Myocyte (in vitro differentiated cells): ENCODE measurements around the gene PTPRD. TPM values are rescaled to one million over a fixed set of nuclear protein-coding genes. Genes with fewer than 3 reads are reported as not detected.

Experiments
- DNase-seq: peaks from one replicate; pipeline ENCODE4 v3.0.0-alpha.2; 2012; ENCODE audit warnings: low read depth
- total RNA-seq: library from RNA; depleted of rRNA; stranded (reverse); fragments of >200 nt; gene quantifications from 2 replicates; pipeline ENCODE4 v1.2.3, GENCODE V29; 2014

The PTPRD gene
- total RNA-seq, 1 donor from 2014 or later = not detected

DNA sequence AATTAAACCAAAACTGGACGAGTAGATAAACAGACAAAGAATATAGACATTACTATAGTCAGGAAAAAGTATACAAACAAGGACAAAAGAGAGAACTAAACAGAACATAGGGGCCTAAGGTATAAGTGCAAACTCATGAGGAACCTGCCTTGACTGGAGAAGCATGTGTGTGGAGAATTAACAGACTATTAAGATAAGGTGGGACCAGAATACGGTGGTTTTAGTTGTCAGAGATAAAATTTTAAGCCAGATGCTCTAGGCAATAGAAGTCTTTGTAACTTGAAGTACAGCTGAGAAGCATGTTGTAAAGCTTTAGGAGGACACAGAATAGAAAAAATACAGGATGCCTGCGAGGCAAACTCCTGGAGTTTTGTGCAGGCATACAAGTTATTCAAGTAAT, 707.1 kb downstream of the PTPRD start:
- no peak for DNase-seq

DNA sequence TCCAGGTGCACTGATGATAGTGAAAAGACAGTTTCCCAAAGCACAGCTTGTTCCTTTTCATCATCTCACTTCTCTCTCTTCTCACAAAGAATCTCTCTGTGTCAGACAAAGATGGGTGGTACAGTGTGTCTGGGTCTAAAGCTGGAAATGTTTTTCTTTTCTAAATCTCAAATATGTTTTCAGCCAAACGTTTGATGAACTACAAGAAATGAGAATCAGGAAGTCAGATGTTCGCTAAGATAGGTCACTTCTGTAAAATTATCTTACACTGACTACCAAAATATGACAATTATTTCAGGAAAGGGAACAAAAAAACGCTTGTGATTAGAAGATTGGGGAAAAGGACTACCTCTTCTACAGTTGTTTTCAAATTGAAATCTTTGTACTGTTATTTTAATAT, 708.8 kb downstream of the PTPRD start:
- DNase-seq = no peak

DNA sequence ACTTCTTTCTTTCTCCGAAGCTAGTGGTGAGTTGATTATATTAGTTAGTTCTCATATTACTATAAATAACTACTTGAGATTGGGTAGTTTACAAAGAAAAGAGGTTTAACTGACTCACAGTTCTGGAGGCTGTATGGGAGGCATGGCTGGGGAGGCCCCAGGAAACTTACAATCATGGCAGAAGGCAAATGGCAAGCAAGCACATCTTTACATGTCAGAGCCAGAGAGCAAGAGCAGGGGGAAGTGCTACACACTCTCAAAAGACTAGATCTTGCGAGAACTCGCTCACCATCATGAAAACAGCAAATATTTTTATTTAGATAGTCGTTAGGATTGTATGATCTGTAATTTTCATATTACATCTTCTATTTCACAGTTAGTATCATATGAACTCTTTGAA, 711.2 kb downstream of the PTPRD start:
- no peak for DNase-seq

GRCh38 chr9:9893837-9894236, 719.0 kb downstream of the PTPRD start:
- no peak for DNase-seq

GRCh38 chr9:9892217-9892616, 720.6 kb downstream of the PTPRD start:
- no peak for DNase-seq

DNA sequence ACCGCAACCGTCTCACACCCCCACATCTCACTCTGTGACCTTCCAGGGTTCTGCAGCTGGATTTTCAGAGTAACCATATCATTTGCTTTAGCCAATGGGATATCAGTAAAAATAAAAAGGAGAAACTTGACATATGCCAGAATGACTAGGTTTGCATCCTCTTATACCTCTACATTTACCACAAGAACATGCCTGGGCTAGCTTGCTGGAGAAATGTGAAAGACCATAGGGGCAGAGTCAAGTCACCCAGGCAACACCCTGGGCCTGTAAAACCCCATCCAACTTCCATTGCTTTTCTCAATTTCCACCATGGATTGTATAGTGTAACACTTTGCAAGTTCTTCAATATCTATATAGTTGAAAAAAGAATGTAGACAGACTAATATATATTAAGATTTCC, 731.1 kb downstream of the PTPRD start:
- DNase-seq = no peak

- no peak for DNase-seq
Measured at GRCh38 chr9:9874270-9874669, 738.5 kb downstream of the PTPRD start.

- no peak for DNase-seq
Measured at GRCh38 chr9:9862235-9862810, 750.5 kb downstream of the PTPRD start.

GRCh38 chr9:9855177-9856078, 757.4 kb downstream of the PTPRD start:
- DNase-seq = no peak

- no peak for DNase-seq
Measured at GRCh38 chr9:9847750-9848149, 765.1 kb downstream of the PTPRD start.

DNA sequence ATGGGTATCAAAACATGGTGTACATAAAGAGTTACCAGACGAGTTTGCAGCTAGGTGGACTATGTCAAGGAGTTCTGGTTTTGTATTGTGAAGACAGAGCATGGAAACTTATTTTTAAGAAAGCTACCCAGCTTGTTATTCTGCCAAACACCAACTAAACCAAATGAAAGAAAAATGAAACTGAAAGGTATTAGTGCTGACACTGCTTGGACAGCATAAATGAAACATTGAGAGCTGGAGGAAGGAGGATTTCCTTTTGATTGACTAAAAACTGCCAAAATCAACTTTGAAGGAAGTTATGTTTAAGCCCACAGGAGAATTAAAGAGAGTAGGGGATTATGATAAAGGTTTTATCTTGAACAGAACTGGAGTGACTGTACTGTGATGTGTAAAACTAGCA, 766.2 kb downstream of the PTPRD start:
- no peak for DNase-seq

DNA sequence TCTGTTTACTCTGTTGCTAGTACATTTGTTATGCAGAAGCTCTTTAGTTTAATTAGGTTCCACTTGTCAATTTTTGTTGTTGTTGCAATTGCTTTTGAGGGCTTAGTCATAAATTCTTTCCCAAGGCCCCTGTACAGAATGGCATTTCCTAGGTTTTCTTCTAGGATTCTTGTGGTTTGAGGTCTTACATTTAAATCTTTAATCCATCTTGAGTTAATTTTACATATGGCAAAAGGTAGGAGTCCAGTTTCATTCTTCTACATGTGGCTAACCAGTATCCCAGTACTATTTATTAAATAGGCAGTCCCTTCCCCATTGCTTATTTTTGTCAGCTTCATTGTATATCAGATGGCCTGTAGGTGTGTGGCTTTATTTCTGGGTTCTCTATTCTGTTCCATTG, 792.4 kb downstream of the PTPRD start:
- DNase-seq = no peak

GRCh38 chr9:9819886-9820285, 792.9 kb downstream of the PTPRD start:
- no peak for DNase-seq

DNA sequence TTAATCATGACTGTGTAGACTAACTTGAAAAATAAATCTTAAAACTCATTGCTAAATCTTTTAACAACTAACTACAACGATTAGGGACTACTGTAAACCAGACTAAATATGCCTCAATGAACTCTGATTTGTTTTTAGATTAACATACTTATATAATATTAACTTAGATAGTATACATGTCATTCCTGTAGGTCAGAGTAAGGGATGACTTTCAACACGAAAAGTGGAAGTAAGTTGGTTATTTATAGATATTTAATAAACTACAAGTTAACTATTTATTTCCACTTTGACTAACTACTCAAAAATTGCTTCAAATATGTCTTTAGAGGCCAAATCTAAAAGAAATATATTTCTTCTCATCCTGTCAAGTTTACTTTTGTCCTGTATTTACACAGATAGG, 795.6 kb downstream of the PTPRD start:
- no peak for DNase-seq

DNA sequence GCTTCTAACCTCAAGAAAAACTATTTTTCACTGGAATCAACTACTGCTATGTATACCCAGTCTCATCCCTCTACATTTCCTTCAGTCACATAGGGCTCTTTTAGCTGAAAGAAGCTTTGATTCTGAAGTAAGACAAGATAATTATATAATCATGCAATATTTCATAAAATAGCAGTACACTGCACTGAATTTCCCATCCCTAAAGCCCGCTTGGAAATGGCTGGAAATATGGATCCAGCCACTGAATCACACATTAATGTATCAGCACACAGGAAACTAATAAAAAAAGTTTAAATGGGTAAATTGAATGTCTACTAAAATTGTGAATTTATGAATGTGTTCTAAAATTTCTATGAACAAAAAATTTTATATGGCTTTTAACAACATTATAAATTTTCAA, 808.7 kb downstream of the PTPRD start:
- DNase-seq = no peak

- no peak for DNase-seq
Measured at GRCh38 chr9:9799287-9799686, 813.5 kb downstream of the PTPRD start.

GRCh38 chr9:9792144-9792857, 820.5 kb downstream of the PTPRD start:
- no peak for DNase-seq

DNA sequence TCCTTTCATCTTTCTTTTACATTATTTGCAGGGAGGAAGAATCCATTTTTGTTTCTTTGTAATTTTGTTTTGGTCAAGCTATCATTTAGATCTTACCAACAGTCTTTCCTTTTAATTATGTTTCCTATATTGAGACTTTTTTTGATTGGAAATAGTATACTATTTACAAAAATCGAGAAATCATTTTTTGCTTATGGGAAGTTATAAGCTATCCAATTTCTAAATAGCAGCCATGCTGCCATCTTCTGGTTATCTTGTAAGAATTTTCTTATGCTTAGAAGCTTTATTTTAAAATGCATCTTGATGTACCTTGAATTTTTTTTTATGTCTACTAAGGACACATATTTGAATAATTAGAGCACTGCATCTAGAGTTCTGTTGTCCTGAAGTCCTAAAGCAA, 821.2 kb downstream of the PTPRD start:
- no peak for DNase-seq

GRCh38 chr9:9790216-9790872, 822.5 kb downstream of the PTPRD start:
- peak; percentile 5 for DNase-seq

DNA sequence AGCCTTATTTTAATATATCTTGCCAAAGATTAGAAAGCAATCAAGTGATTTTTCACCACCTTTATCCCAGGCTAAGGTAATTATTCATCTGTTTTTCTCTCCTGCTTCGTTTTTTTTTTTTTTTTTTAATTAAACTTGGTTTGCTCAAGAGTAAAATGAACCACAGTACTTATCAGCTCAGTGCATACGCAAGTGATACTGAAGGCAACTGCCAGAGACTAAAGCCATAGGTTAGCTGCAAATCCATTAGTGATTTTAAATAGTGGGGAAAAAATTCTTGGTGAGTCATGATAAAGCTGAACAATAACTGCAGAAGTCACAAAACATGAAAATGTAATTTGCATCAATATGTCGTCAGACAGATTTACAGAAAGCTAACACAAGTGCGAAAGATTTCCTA, 829.1 kb downstream of the PTPRD start:
- no peak for DNase-seq

DNA sequence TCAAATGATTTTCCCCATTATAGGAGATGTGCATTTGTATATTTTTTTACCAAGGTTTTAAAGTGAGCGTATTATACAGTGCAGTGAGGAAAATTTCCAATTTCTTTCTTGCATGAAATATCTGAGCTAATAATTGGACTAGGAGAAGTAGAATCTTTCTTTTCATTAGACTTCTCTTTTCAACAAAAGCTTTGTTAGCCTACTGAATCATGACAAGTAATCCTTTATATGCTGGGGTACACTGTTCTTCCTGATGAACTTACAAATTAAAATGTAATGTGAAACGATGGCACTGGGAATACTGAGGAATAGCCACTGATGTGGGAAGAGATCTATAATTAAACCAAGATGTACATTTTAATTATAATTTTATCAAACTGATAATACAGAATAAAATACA, 829.6 kb downstream of the PTPRD start:
- no peak for DNase-seq

GRCh38 chr9:9778293-9778692, 834.5 kb downstream of the PTPRD start:
- DNase-seq = no peak
